Type B pancreatic cell (in vitro differentiated cells): ENCODE results near the gene SCNN1G. TPM values are rescaled to one million over a fixed set of nuclear protein-coding genes. Genes with fewer than 3 reads are reported as not detected.

Experiments used
- DNase-seq: peaks from one replicate; pipeline ENCODE4 v3.0.0; 2021; ENCODE audit warnings: mixed read lengths; ENCODE audit not compliant: unreplicated experiment; ENCODE audit errors: extremely low spot score
- H3K27ac Mint-ChIP-seq: 2 replicates; pipeline ENCODE4 v1.8.0; 2021; ENCODE audit warnings: mild to moderate bottlenecking, mixed read lengths
- H3K27me3 Mint-ChIP-seq: 2 replicates; pipeline ENCODE4 v1.8.0; 2021; ENCODE audit warnings: mixed read lengths
- H3K36me3 Mint-ChIP-seq: 2 replicates; pipeline ENCODE4 v1.8.0; 2021; ENCODE audit warnings: mixed read lengths
- H3K4me1 Mint-ChIP-seq: one replicate; pipeline ENCODE4 v1.8.0; 2021; ENCODE audit warnings: mixed read lengths; ENCODE audit not compliant: unreplicated experiment
- H3K4me3 Mint-ChIP-seq: 2 replicates; pipeline ENCODE4 v1.8.0; 2021; ENCODE audit warnings: mild to moderate bottlenecking, mixed read lengths
- H3K9me3 Mint-ChIP-seq: 2 replicates; pipeline ENCODE4 v1.8.0; 2021; ENCODE audit warnings: mixed read lengths
- total RNA-seq: library from RNA; stranded (reverse); gene quantifications from 2 replicates; pipeline ENCODE4 v1.2.1, GENCODE V29; 2021; ENCODE audit warnings: low replicate concordance
- TF ChIP-seq, protein P1 (sequence below): fragments of 200-600 bp; sonication (generic); conservative IDR thresholded peaks from 2 replicates; pipeline ENCODE4 v1.5.0; 2021; ENCODE audit warnings: antibody characterized with exemption, mild to moderate bottlenecking

Gene SCNN1G
- total RNA-seq, 1 donor from 2014 or later = 1.3 TPM

GRCh38 chr16:23206986-23207385 is 24.4 kb downstream of the SCNN1G start:
- no peaks in the 10 kb centered on the region for H3K9me3 Mint-ChIP-seq
- H3K27ac Mint-ChIP-seq = no peak overlapping the region
- H3K4me1 Mint-ChIP-seq = peaks cover 6% of the 10 kb centered on the region
- DNase-seq = no peak
- no peaks in the 10 kb centered on the region for H3K36me3 Mint-ChIP-seq
- H3K4me3 Mint-ChIP-seq = no peak overlapping the region
- TF ChIP-seq, protein P1, sequence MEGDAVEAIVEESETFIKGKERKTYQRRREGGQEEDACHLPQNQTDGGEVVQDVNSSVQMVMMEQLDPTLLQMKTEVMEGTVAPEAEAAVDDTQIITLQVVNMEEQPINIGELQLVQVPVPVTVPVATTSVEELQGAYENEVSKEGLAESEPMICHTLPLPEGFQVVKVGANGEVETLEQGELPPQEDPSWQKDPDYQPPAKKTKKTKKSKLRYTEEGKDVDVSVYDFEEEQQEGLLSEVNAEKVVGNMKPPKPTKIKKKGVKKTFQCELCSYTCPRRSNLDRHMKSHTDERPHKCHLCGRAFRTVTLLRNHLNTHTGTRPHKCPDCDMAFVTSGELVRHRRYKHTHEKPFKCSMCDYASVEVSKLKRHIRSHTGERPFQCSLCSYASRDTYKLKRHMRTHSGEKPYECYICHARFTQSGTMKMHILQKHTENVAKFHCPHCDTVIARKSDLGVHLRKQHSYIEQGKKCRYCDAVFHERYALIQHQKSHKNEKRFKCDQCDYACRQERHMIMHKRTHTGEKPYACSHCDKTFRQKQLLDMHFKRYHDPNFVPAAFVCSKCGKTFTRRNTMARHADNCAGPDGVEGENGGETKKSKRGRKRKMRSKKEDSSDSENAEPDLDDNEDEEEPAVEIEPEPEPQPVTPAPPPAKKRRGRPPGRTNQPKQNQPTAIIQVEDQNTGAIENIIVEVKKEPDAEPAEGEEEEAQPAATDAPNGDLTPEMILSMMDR = no peak
- peaks cover 50% of the 10 kb centered on the region for H3K27me3 Mint-ChIP-seq

DNA sequence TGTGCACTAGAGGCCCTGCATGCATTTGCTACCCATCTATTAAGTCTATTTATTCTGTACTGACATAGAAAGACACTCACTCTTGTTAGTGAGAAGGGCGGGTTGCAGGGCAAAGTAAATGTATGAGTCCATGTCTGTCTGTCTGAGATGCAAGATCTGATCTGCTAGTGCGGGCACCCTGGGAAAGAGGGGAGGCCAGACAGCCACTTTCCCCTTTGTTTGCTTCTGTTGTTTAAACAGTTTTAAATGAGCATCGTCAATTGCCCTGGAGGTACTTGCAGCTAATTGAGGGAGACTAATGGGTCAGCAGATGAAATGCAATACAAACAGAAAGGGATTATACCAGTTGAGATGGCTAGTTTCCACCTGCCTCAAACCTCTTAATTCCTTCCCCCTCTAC is 24.9 kb downstream of the SCNN1G start:
- Mint-ChIP-seq H3K27ac (no peak overlapping the region), H3K9me3 (no peaks in the 10 kb centered on the region), H3K4me1 (peaks cover 6% of the 10 kb centered on the region), H3K36me3 (no peaks in the 10 kb centered on the region), H3K27me3 (peaks cover 45% of the 10 kb centered on the region), H3K4me3 (no peak overlapping the region)
- TF ChIP-seq, protein P1 = no peak
- no peak for DNase-seq

DNA sequence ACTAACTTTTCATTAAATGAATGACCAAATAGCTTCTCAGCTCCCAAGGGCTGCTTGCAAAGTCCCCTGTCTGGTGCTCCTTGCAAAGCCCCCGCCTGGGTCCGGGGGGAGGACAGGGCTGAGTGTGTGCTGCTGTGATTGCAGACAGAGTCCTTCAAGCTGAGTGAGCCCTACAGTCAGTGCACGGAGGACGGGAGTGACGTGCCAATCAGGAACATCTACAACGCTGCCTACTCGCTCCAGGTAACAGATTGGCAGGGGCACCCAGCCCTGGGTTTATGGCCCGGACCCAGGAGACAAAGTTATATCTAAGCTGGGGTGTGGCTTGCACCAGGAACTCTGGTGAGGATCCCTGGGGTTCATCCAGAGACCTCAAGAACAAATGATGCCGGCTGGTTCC is 27.1 kb downstream of the SCNN1G start:
- no peaks in the 10 kb centered on the region for H3K9me3 Mint-ChIP-seq
- H3K27ac Mint-ChIP-seq = no peak overlapping the region
- peaks cover 42% of the 10 kb centered on the region for H3K27me3 Mint-ChIP-seq
- no peak overlapping the region for H3K4me3 Mint-ChIP-seq
- no peak for DNase-seq
- peaks cover 6% of the 10 kb centered on the region for H3K4me1 Mint-ChIP-seq
- H3K36me3 Mint-ChIP-seq = no peaks in the 10 kb centered on the region
- TF ChIP-seq, protein P1 = no peak

GRCh38 chr16:23213831-23214230 is 31.3 kb downstream of the SCNN1G start:
- Mint-ChIP-seq H3K27me3 (peaks cover 22% of the 10 kb centered on the region), H3K4me1 (no peaks in the 10 kb centered on the region), H3K9me3 (no peaks in the 10 kb centered on the region), H3K27ac (no peak overlapping the region), H3K36me3 (no peaks in the 10 kb centered on the region), H3K4me3 (no peak overlapping the region)
- TF ChIP-seq, protein P1 = no peak
- DNase-seq = no peak

GRCh38 chr16:23214796-23215195 is 32.3 kb downstream of the SCNN1G start:
- no peaks in the 10 kb centered on the region for H3K4me1 Mint-ChIP-seq
- no peak overlapping the region for H3K4me3 Mint-ChIP-seq
- H3K27me3 Mint-ChIP-seq = peaks cover 20% of the 10 kb centered on the region
- TF ChIP-seq, protein P1 = no peak
- H3K36me3 Mint-ChIP-seq = no peaks in the 10 kb centered on the region
- no peak overlapping the region for H3K27ac Mint-ChIP-seq
- no peak for DNase-seq
- no peaks in the 10 kb centered on the region for H3K9me3 Mint-ChIP-seq

DNA sequence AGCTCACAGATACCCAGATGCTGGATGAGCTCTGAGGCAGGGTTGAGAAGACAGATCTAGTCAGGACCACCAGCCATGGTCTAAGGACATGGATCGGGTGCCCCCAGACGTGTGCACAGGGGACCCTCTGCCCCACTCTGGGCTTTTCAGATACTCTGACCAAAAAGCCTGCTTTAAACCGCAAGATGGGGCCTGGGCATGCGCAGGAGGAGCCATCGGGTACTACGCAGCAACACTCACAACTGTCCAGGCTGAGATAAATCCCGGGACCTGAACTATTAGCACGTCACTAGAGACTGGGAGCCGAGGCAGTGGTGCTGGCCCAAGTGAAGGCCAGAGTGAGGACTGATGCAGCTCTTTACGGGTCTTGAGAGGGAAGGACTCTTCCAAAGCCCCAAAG is 32.9 kb downstream of the SCNN1G start:
- Mint-ChIP-seq H3K36me3 (no peaks in the 10 kb centered on the region), H3K4me3 (no peak overlapping the region), H3K27ac (no peak overlapping the region), H3K27me3 (peaks cover 24% of the 10 kb centered on the region), H3K9me3 (no peaks in the 10 kb centered on the region), H3K4me1 (no peaks in the 10 kb centered on the region)
- DNase-seq = no peak
- TF ChIP-seq, protein P1 = no peak
